Thyroid gland (tissue), 4 donors: ENCODE data around the gene LRMDA. TPM values are rescaled to one million over a fixed set of nuclear protein-coding genes. Genes with fewer than 3 reads are reported as not detected.

Experiments used
- DNase-seq, 2 donors: peaks; one replicate each; pipeline ENCODE4 v3.0.0-alpha.2; 2019
- H3K27ac ChIP-seq, 3 donors: fragments of 200-600 bp; sonication (generic); 1 replicate in 2 of 3; 2 replicates in 1 of 3; pipeline ENCODE4 v1.5.1; 2016 to 2019; ENCODE audit warnings: mild to moderate bottlenecking in 1 of 3, moderate library complexity in 1 of 3
- H3K27me3 ChIP-seq: fragments of 200-600 bp; sonication (generic); one replicate; pipeline ENCODE4 v1.5.1; 2019
- H3K36me3 ChIP-seq, 2 donors: fragments of 200-600 bp; sonication (generic); one replicate each; pipeline ENCODE4 v1.5.1; 2016 to 2019
- H3K4me1 ChIP-seq, 2 donors: fragments of 200-600 bp; sonication (generic); one replicate each; pipeline ENCODE4 v1.5.1; 2017 to 2019
- H3K4me3 ChIP-seq, 3 donors: fragments of 200-600 bp; sonication (generic); replicated peaks in 1 of 3; 1 replicate in 2 of 3; 2 replicates in 1 of 3; pipeline ENCODE4 v1.5.1; 2016; ENCODE audit warnings: mild to moderate bottlenecking in 1 of 3
- H3K9me3 ChIP-seq: fragments of 200-600 bp; sonication (generic); one replicate; pipeline ENCODE4 v1.5.1; 2017
- CTCF ChIP-seq, 6 experiments: fragments of 200-600 bp in 3 of 6; fragments of 450-650 bp in 3 of 6; sonication (generic) in 3 of 6; IDR thresholded peaks; one replicate each; pipeline ENCODE4 v1.5.1; 2016 to 2019; ENCODE audit warnings: antibody characterized with exemption in 6 of 6, mild to moderate bottlenecking in 2 of 6, inconsistent platforms in 1 of 6, moderate library complexity in 1 of 6
- POLR2A ChIP-seq, 2 donors: fragments of 450-650 bp; IDR thresholded peaks; one replicate each; pipeline ENCODE4 v1.6.1; 2017; ENCODE audit warnings: antibody characterized with exemption in 2 of 2, mild to moderate bottlenecking in 2 of 2, moderate library complexity in 1 of 2
- WGBS, 2 donors: methylation state at CpG; one replicate each; pipeline ENCODE4 v1.1.5; 2017; 5-methylcytosine and 5-hydroxymethylcytosine counted together
- intact Hi-C: fragments of 100-400 bp; cut with DNase I; formaldehyde crosslinking; loops from one replicate; pipeline ENCODE4 v1.15.1; 2023
- total RNA-seq, 4 donors: library from RNA; depleted of rRNA; stranded (reverse); fragments of >200 nt; gene quantifications; one replicate each; pipeline ENCODE4 v1.2.3, GENCODE V29; 2016

Gene LRMDA
- total RNA-seq, 4 donors from 2014 or later = 16.5 to 31.7 (median 23.2) TPM

GRCh38 chr10:75540981-75541380 is 109.6 kb downstream of the LRMDA start:
- no peak for TF ChIP-seq POLR2A (IDR thresholded peaks at IDR 0.05)
- WGBS, 2 donors = 28 to 36% methylated on average over 4 of the region's 4 CpGs
- Histone ChIP-seq H3K4me1 (peaks cover 39 to 50% of the 10 kb centered on the region in 2 donors), H3K27ac (peak overlapping the region; percentile 14 to 69 (median 55)), H3K4me3 (no peak overlapping the region), H3K36me3 (no peaks in the 10 kb centered on the region), H3K27me3 (no peaks in the 10 kb centered on the region), H3K9me3 (no peaks in the 10 kb centered on the region)
- intact Hi-C loops = no loop called here
- DNase-seq = peak in 1 of 2 donors; percentile 13

- intact Hi-C loops = no loop called here
- H3K4me1 ChIP-seq = peaks cover 39 to 50% of the 10 kb centered on the region in 2 donors
- no peak for DNase-seq
- H3K9me3 ChIP-seq = no peaks in the 10 kb centered on the region
- no peaks in the 10 kb centered on the region for H3K36me3 ChIP-seq
- no peaks in the 10 kb centered on the region for H3K27me3 ChIP-seq
- 69 to 70% methylated on average over 2 of the region's 2 CpGs for WGBS, 2 donors
- no peak overlapping the region for H3K4me3 ChIP-seq
- TF ChIP-seq CTCF (IDR thresholded peaks at IDR 0.05) (no peak), POLR2A (IDR thresholded peaks at IDR 0.05) (no peak)
- H3K27ac ChIP-seq = peak overlapping the region in 2 of 3 donors; percentile 55 to 69
These were observed 110.0 kb downstream of the LRMDA start for GRCh38 chr10:75541411-75541810.

- Histone ChIP-seq H3K27ac (peak overlapping the region in 2 of 3 donors; percentile 55 to 69), H3K27me3 (no peaks in the 10 kb centered on the region), H3K4me1 (peaks cover 39 to 50% of the 10 kb centered on the region in 2 donors), H3K36me3 (no peaks in the 10 kb centered on the region), H3K4me3 (no peak overlapping the region), H3K9me3 (no peaks in the 10 kb centered on the region)
- WGBS, 2 donors = 33 to 43% methylated on average over 2 of the region's 2 CpGs
- intact Hi-C loops = no loop called here
- TF ChIP-seq POLR2A (IDR thresholded peaks at IDR 0.05) (no peak), CTCF (IDR thresholded peaks at IDR 0.05) (no peak)
- no peak for DNase-seq
These were observed 110.7 kb downstream of the LRMDA start for GRCh38 chr10:75542084-75542483.

- Histone ChIP-seq H3K9me3 (no peaks in the 10 kb centered on the region), H3K27ac (peak overlapping the region in 1 of 3 donors; percentile 69), H3K4me1 (peaks cover 42 to 54% of the 10 kb centered on the region in 2 donors), H3K36me3 (no peaks in the 10 kb centered on the region), H3K4me3 (no peak overlapping the region), H3K27me3 (no peaks in the 10 kb centered on the region)
- WGBS, 2 donors = 78 to 89% methylated on average over 7 of the region's 7 CpGs
- intact Hi-C loops = no loop called here
- DNase-seq = peak; percentile 27 to 29
- no peak for TF ChIP-seq POLR2A (IDR thresholded peaks at IDR 0.05)
- TF ChIP-seq CTCF (IDR thresholded peaks at IDR 0.05) = no peak
These were observed 111.5 kb downstream of the LRMDA start for GRCh38 chr10:75542906-75543305.

GRCh38 chr10:75544386-75544785 is 113.0 kb downstream of the LRMDA start:
- WGBS, 2 donors = 78 to 81% methylated on average over 2 of the region's 2 CpGs
- H3K27me3 ChIP-seq = no peaks in the 10 kb centered on the region
- peaks cover 49 to 59% of the 10 kb centered on the region in 2 donors for H3K4me1 ChIP-seq
- no peaks in the 10 kb centered on the region for H3K9me3 ChIP-seq
- DNase-seq = no peak
- no peak overlapping the region for H3K4me3 ChIP-seq
- H3K36me3 ChIP-seq = no peaks in the 10 kb centered on the region
- H3K27ac ChIP-seq = no peak overlapping the region
- intact Hi-C loops = no loop called here
- TF ChIP-seq POLR2A (IDR thresholded peaks at IDR 0.05) (no peak), CTCF (IDR thresholded peaks at IDR 0.05) (no peak)
